ENCODE measurements around the gene HEATR3. TPM values are rescaled to one million over a fixed set of nuclear protein-coding genes. Genes with fewer than 3 reads are reported as not detected.

Gene HEATR3
- total RNA-seq, 1 experiment from 2014 or later, result 41.8 TPM

GRCh38 chr16:50043358-50043757 is 22.4 kb upstream of the HEATR3 start:
- POLR2A ChIA-PET (ENCODE audit: low non-redundant PET), result no interaction called here
- Histone ChIP-seq H3K36me3 (ENCODE audit: insufficient read depth, low read length, poor library complexity, severe bottlenecking) (no peaks in the 10 kb centered on the region), H3K9me3 (ENCODE audit: low read depth, low read length, poor library complexity, severe bottlenecking) (no peaks in the 10 kb centered on the region), H3K27me3 (replicated peaks; ENCODE audit: insufficient read depth, low read depth, low read length, poor library complexity) (no peaks in the 10 kb centered on the region), H3K4me1 (ENCODE audit: insufficient read depth, low read length, poor library complexity, severe bottlenecking) (peaks cover 9% of the 10 kb centered on the region), H3K27ac (ENCODE audit: low read depth, low read length, poor library complexity, severe bottlenecking) (no peak overlapping the region), H3K4me3 (ENCODE audit: low read depth, low read length, poor library complexity, severe bottlenecking) (no peak overlapping the region)
- BruUV-seq (replicated peaks), result no TSS peak
- CTCF ChIA-PET, result no interaction called here
- TF ChIP-seq CTCF (conservative IDR thresholded peaks at IDR 0.05; ENCODE audit: low read depth, low read length), result no peak
- no peak for TF ChIP-seq EZH2 (IDR thresholded peaks at IDR 0.05; ENCODE audit: borderline replicate concordance, low read depth, low read length, poor library complexity, severe bottlenecking)
- intact Hi-C loops (cut with micrococcal nuclease; ENCODE audit: unreplicated experiment), result no loop called here
- no peak for DNase-seq (ENCODE audit: low spot score)

- Histone ChIP-seq H3K4me3 (ENCODE audit: low read depth, low read length, poor library complexity, severe bottlenecking) (no peak overlapping the region), H3K36me3 (ENCODE audit: insufficient read depth, low read length, poor library complexity, severe bottlenecking) (no peaks in the 10 kb centered on the region), H3K9me3 (ENCODE audit: low read depth, low read length, poor library complexity, severe bottlenecking) (no peaks in the 10 kb centered on the region), H3K4me1 (ENCODE audit: insufficient read depth, low read length, poor library complexity, severe bottlenecking) (no peaks in the 10 kb centered on the region), H3K27ac (ENCODE audit: low read depth, low read length, poor library complexity, severe bottlenecking) (no peak overlapping the region), H3K27me3 (replicated peaks; ENCODE audit: insufficient read depth, low read depth, low read length, poor library complexity) (no peaks in the 10 kb centered on the region)
- CTCF ChIA-PET, result no interaction called here
- POLR2A ChIA-PET (ENCODE audit: low non-redundant PET), result no interaction called here
- intact Hi-C loops (cut with micrococcal nuclease; ENCODE audit: unreplicated experiment), result no loop called here
- no peak for TF ChIP-seq CTCF (conservative IDR thresholded peaks at IDR 0.05; ENCODE audit: low read depth, low read length)
- TF ChIP-seq EZH2 (IDR thresholded peaks at IDR 0.05; ENCODE audit: borderline replicate concordance, low read depth, low read length, poor library complexity, severe bottlenecking), result no peak
- BruUV-seq (replicated peaks), result no TSS peak
- no peak for DNase-seq (ENCODE audit: low spot score)
These were observed 20.4 kb upstream of the HEATR3 start for GRCh38 chr16:50045412-50045811.

GRCh38 chr16:50046853-50047252 is 18.9 kb upstream of the HEATR3 start:
- H3K4me1 ChIP-seq (ENCODE audit: insufficient read depth, low read length, poor library complexity, severe bottlenecking), result no peaks in the 10 kb centered on the region
- no peak overlapping the region for H3K4me3 ChIP-seq (ENCODE audit: low read depth, low read length, poor library complexity, severe bottlenecking)
- CTCF ChIA-PET, result no interaction called here
- H3K36me3 ChIP-seq (ENCODE audit: insufficient read depth, low read length, poor library complexity, severe bottlenecking), result no peaks in the 10 kb centered on the region
- TF ChIP-seq CTCF (conservative IDR thresholded peaks at IDR 0.05; ENCODE audit: low read depth, low read length), result no peak
- TF ChIP-seq EZH2 (IDR thresholded peaks at IDR 0.05; ENCODE audit: borderline replicate concordance, low read depth, low read length, poor library complexity, severe bottlenecking), result no peak
- intact Hi-C loops (cut with micrococcal nuclease; ENCODE audit: unreplicated experiment), result no loop called here
- DNase-seq (ENCODE audit: low spot score), result no peak
- no peaks in the 10 kb centered on the region for H3K27me3 ChIP-seq (replicated peaks; ENCODE audit: insufficient read depth, low read depth, low read length, poor library complexity)
- H3K9me3 ChIP-seq (ENCODE audit: low read depth, low read length, poor library complexity, severe bottlenecking), result no peaks in the 10 kb centered on the region
- BruUV-seq (replicated peaks), result no TSS peak
- no peak overlapping the region for H3K27ac ChIP-seq (ENCODE audit: low read depth, low read length, poor library complexity, severe bottlenecking)
- POLR2A ChIA-PET (ENCODE audit: low non-redundant PET), result no interaction called here
